ENCODE results near the gene P3H2.

P3H2 gene

DNA sequence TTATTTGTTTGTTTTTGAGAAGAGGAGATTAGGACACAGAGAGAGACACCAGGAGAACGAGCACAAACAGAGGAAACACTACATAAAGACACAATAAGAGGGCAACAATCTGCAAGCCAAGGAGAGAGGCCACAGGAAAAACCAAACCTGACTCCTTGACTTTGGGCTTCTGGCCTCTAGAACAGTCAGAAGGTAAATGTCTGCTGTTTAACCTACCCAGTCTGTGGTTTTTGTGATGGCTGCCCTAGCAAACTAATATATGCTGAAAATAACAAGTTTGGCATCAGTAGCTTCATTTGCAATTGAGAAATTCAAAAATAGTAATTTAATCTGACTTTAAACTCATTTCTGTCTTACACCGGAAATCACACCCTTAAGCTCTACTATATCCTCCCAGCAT lies 110.2 kb downstream of the P3H2 start:
- TF ChIP-seq FOXP2 (optimal IDR thresholded peaks at IDR 0.05; ENCODE audit: borderline replicate concordance, extremely low read depth, extremely low read length, insufficient read depth) (no peak), POLR2AphosphoS5 (IDR thresholded peaks at IDR 0.05; ENCODE audit: low read depth, low read length) (no peak), TAF1 (IDR thresholded peaks at IDR 0.05; ENCODE audit: borderline replicate concordance, insufficient read depth, low read length) (no peak), SIN3A (IDR thresholded peaks at IDR 0.05; ENCODE audit: borderline replicate concordance, insufficient read depth, low read length) (no peak)
- TF ChIP-seq, protein P1, sequence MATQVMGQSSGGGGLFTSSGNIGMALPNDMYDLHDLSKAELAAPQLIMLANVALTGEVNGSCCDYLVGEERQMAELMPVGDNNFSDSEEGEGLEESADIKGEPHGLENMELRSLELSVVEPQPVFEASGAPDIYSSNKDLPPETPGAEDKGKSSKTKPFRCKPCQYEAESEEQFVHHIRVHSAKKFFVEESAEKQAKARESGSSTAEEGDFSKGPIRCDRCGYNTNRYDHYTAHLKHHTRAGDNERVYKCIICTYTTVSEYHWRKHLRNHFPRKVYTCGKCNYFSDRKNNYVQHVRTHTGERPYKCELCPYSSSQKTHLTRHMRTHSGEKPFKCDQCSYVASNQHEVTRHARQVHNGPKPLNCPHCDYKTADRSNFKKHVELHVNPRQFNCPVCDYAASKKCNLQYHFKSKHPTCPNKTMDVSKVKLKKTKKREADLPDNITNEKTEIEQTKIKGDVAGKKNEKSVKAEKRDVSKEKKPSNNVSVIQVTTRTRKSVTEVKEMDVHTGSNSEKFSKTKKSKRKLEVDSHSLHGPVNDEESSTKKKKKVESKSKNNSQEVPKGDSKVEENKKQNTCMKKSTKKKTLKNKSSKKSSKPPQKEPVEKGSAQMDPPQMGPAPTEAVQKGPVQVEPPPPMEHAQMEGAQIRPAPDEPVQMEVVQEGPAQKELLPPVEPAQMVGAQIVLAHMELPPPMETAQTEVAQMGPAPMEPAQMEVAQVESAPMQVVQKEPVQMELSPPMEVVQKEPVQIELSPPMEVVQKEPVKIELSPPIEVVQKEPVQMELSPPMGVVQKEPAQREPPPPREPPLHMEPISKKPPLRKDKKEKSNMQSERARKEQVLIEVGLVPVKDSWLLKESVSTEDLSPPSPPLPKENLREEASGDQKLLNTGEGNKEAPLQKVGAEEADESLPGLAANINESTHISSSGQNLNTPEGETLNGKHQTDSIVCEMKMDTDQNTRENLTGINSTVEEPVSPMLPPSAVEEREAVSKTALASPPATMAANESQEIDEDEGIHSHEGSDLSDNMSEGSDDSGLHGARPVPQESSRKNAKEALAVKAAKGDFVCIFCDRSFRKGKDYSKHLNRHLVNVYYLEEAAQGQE (IDR thresholded peaks at IDR 0.05; ENCODE audit: insufficient read depth in 1 of 2, low read depth in 2 of 2, low read length in 2 of 2) = no peak

DNA sequence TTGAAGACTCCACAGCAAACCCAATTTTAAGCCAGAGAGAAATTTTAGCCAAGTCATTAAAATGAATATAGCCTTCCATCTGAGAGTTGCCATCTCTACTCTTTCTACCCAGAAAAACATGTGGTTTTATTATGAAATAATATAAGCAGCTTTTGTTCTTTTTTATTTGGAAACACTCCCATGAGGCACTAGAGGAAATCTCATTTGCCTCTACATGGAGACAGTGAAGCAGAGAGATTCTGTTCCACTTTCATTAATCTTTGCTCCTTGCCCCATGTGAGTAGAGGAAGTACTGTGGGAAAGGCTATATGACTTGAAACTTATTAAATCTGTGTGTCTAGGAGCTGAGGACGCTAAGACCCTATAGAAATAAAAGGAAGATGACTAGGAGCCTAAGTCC lies 111.1 kb downstream of the P3H2 start:
- TF ChIP-seq SIN3A (IDR thresholded peaks at IDR 0.05; ENCODE audit: borderline replicate concordance, insufficient read depth, low read length) (no peak), FOXP2 (optimal IDR thresholded peaks at IDR 0.05; ENCODE audit: borderline replicate concordance, extremely low read depth, extremely low read length, insufficient read depth) (no peak), TAF1 (IDR thresholded peaks at IDR 0.05; ENCODE audit: borderline replicate concordance, insufficient read depth, low read length) (no peak), POLR2AphosphoS5 (IDR thresholded peaks at IDR 0.05; ENCODE audit: low read depth, low read length) (no peak)
- TF ChIP-seq, protein P1 (IDR thresholded peaks at IDR 0.05; ENCODE audit: insufficient read depth in 1 of 2, low read depth in 2 of 2, low read length in 2 of 2) = no peak

DNA sequence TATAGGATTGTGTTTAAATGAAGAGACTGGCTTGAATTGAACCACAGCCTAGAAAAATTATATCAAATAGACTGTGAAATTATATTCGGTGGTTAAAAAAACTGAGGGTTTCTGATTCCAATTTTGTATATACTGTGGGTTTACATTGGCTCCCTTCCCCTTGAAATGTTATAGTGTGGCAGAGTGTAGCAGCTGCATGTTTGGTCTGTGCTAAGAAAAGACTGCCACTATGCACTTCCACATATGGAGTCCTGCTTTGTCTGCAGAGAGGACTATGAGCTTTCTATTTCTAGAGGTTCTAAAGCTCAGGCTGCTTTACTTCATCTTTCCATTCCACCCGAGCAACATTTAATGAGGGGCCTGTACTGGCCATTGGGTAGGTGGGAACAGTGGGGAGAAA lies 112.3 kb downstream of the P3H2 start:
- TF ChIP-seq SIN3A (IDR thresholded peaks at IDR 0.05; ENCODE audit: borderline replicate concordance, insufficient read depth, low read length) (no peak), FOXP2 (optimal IDR thresholded peaks at IDR 0.05; ENCODE audit: borderline replicate concordance, extremely low read depth, extremely low read length, insufficient read depth) (no peak), TAF1 (IDR thresholded peaks at IDR 0.05; ENCODE audit: borderline replicate concordance, insufficient read depth, low read length) (no peak), POLR2AphosphoS5 (IDR thresholded peaks at IDR 0.05; ENCODE audit: low read depth, low read length) (no peak)
- TF ChIP-seq, protein P1 (IDR thresholded peaks at IDR 0.05; ENCODE audit: insufficient read depth in 1 of 2, low read depth in 2 of 2, low read length in 2 of 2) = no peak

DNA sequence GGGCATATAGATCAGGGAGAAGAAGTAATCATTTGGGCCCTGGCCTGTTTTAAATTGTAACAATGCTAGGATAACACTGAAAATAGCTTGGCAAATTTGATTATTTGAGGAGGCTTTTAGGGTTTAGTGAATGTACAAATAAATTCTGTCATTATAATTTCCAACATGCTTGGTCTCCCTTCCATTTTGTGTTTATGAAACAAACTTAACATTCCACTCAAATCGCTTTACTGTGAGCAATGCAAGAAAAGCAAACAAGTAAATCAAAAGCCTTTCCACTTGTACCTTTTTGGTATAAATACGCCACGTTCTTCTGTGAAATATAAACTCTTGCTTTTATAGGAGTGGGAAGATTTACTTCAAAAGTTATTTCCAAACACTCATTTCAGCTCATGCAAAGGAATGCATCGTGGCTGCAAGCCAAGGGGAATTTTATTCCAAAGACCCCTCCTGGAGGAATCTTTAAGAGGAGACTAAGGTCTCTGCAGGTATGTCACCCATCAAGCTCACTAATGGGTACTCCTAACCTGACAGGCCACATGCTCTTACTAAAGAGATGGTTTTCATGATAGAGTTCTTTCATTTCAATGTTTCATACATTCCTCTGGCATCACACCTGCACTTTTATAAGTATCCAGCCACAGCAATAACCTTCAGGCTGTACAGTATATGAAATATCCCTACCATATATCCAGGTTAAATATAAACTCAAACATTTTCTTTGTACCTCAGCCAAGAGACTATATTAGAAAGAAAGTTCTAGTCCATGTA lies 115.2 kb downstream of the P3H2 start:
- TF ChIP-seq TAF1 (IDR thresholded peaks at IDR 0.05; ENCODE audit: borderline replicate concordance, insufficient read depth, low read length) (no peak), POLR2AphosphoS5 (IDR thresholded peaks at IDR 0.05; ENCODE audit: low read depth, low read length) (no peak), SIN3A (IDR thresholded peaks at IDR 0.05; ENCODE audit: borderline replicate concordance, insufficient read depth, low read length) (no peak), FOXP2 (optimal IDR thresholded peaks at IDR 0.05; ENCODE audit: borderline replicate concordance, extremely low read depth, extremely low read length, insufficient read depth) (no peak)
- TF ChIP-seq, protein P1 (IDR thresholded peaks at IDR 0.05; ENCODE audit: insufficient read depth in 1 of 2, low read depth in 2 of 2, low read length in 2 of 2) = no peak

Measured in PFSK-1 (cell line).